ENCODE results near the gene KRTAP5-6. TPM values are rescaled to one million over a fixed set of nuclear protein-coding genes. Genes with fewer than 3 reads are reported as not detected.
A peak's percentile ranks its signal among the peaks of the same experiment; 100 is the strongest.

Gene KRTAP5-6
- polyA plus RNA-seq, 1 of the 3 experiments (the other 2 are of a cell fraction), result not detected

DNA sequence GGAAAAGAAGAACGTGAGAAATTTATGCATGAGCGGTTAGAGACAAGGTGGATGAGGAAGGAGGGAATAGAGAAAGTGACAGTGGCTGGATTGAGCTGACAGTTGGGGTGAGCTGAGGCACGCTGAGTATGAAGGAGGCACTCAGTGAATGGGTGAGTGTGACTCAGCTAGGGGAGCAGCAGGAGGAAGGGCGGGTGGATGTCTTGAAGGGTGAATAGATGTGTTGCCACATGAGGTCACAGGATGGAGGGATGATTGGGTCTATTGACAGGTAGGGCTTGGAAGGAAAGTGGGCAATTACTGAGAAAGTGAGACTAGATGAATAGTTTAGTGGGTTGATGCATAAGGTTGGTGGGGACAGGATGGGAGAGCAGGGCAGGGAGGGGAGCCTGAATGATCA, 45.4 kb downstream of the KRTAP5-6 start:
- TF ChIP-seq CHD2 (IDR thresholded peaks at IDR 0.05; ENCODE audit: low read length, partially characterized antibody) (no peak), EP300 (IDR thresholded peaks at IDR 0.05; ENCODE audit: borderline replicate concordance in 1 of 2, low read depth in 1 of 2, low read length in 1 of 2) (no peak), GATA2 (CRISPR knock-in tag; IDR thresholded peaks at IDR 0.05) (no peak), TAF1 (IDR thresholded peaks at IDR 0.05; ENCODE audit: borderline replicate concordance, low read depth, low read length) (no peak), YY1 (IDR thresholded peaks at IDR 0.05; ENCODE audit: low read depth) (no peak), RCOR1 (IDR thresholded peaks at IDR 0.05; ENCODE audit: low read length) (no peak), ELF1 (IDR thresholded peaks at IDR 0.05) (no peak), FOSL2 (IDR thresholded peaks at IDR 0.05; ENCODE audit: borderline replicate concordance, low read depth) (no peak), RXRA (IDR thresholded peaks at IDR 0.05; ENCODE audit: borderline replicate concordance, low read depth) (no peak), JUND (IDR thresholded peaks at IDR 0.05) (no peak)
- no peak overlapping the region for H2AFZ ChIP-seq (ENCODE audit: low read depth)
- H4K20me1 ChIP-seq (ENCODE audit: insufficient read depth), result no peaks in the 10 kb centered on the region
- CTCF ChIA-PET, result no interaction called here
- no peak overlapping the region for H3K9ac ChIP-seq
- H3F3A ChIP-seq (replicated peaks; ENCODE audit: insufficient read depth), result peaks cover 7% of the 10 kb centered on the region
- H3K4me3 ChIP-seq (ENCODE audit: low read depth in 2 of 2, low read length in 1 of 2), result no peak overlapping the region
- no peaks in the 10 kb centered on the region for H3K79me2 ChIP-seq (ENCODE audit: insufficient read depth)
- POLR2A ChIA-PET, result no interaction called here
- H3K9me3 ChIP-seq, result no peaks in the 10 kb centered on the region
- H3K27ac ChIP-seq (ENCODE audit: low read depth in 2 of 2, low read length in 1 of 2), result no peak overlapping the region
- DNase-seq, result no peak
- H3K27me3 ChIP-seq (ENCODE audit: insufficient read depth), result no peaks in the 10 kb centered on the region
- no peaks in the 10 kb centered on the region for H3K9me2 ChIP-seq
- WGBS (ENCODE audit: low lambda C conversion rate), result 53% methylated on average over 4 of the region's 4 CpGs
- no peaks in the 10 kb centered on the region for H3K36me3 ChIP-seq (replicated peaks in 1 of 2; ENCODE audit: control insufficient read depth in 1 of 2, insufficient read depth in 2 of 2, low read length in 1 of 2)
- peaks cover 0 to 41% of the 10 kb centered on the region in 2 experiments; a peak in 1 of 4 replicates for H3K4me1 ChIP-seq (ENCODE audit: control insufficient read depth in 1 of 2, insufficient read depth in 2 of 2, low read depth in 1 of 2, low read length in 1 of 2)
- H3K4me2 ChIP-seq, result no peak overlapping the region

DNA sequence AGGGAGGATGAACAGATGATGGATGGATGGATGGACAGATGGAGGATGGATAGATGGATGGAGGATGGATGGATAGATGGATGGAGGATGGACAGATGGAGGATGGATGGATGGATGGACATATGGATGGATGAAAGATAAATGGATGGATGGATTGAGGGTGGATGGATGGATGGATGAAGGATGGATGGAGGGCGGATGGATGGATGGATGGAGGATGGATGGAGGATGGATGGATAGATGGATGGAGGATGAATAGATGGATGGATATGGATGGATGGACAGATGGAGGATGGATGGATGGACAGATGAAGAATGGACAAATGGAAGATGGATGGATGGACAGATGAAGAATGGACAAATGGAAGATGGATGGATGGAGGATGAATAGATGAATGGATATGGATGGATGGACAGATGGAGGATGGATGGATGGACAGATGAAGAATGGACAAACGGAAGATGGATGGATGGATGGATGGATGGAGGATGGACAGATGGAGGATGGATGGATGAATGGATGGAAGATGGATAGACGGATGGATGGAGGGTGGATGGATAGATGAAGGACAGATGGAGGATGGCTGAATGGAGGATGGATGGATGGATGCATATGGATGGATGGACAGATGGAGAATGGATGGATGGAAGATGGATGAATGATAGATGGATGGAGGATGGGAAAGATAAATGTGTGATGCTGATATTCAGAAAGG, 46.0 kb downstream of the KRTAP5-6 start:
- no peaks in the 10 kb centered on the region for H3K9me2 ChIP-seq
- no peak overlapping the region for H3K4me3 ChIP-seq (ENCODE audit: low read depth in 2 of 2, low read length in 1 of 2)
- TF ChIP-seq EZH2phosphoT487 (IDR thresholded peaks at IDR 0.05; ENCODE audit: borderline replicate concordance, low read depth), result no peak
- no peak overlapping the region for H2AFZ ChIP-seq (ENCODE audit: low read depth)
- no peaks in the 10 kb centered on the region for H3K79me2 ChIP-seq (ENCODE audit: insufficient read depth)
- no peaks in the 10 kb centered on the region for H3K9me3 ChIP-seq
- H3K4me1 ChIP-seq (ENCODE audit: control insufficient read depth in 1 of 2, insufficient read depth in 2 of 2, low read depth in 1 of 2, low read length in 1 of 2), result peaks cover 0 to 48% of the 10 kb centered on the region in 2 experiments; a peak in 1 of 4 replicates
- no peak for DNase-seq
- ChIA-PET POLR2A (no interaction called here), CTCF (interaction anchor here (1.9 to 2.6 kb wide), 2 partner anchors 49 to 89 kb away, joined by 25 to 26 read pairs; no protein-coding TSS in a partner anchor)
- no peaks in the 10 kb centered on the region for H3K36me3 ChIP-seq (replicated peaks in 1 of 2; ENCODE audit: control insufficient read depth in 1 of 2, insufficient read depth in 2 of 2, low read length in 1 of 2)
- no peaks in the 10 kb centered on the region for H4K20me1 ChIP-seq (ENCODE audit: insufficient read depth)
- no peaks in the 10 kb centered on the region for H3K27me3 ChIP-seq (ENCODE audit: insufficient read depth)
- H3F3A ChIP-seq (replicated peaks; ENCODE audit: insufficient read depth), result peaks cover 7% of the 10 kb centered on the region
- 53% methylated on average over 3 of the region's 3 CpGs for WGBS (ENCODE audit: low lambda C conversion rate)
- no peak overlapping the region for H3K9ac ChIP-seq
- H3K27ac ChIP-seq (ENCODE audit: low read depth in 2 of 2, low read length in 1 of 2), result peak overlapping the region in 1 of 2 experiments; percentile 92; a peak in 1 of 4 replicates
- no peak overlapping the region for H3K4me2 ChIP-seq

GRCh38 chr11:1743585-1744136, 46.7 kb downstream of the KRTAP5-6 start:
- Histone ChIP-seq H3K36me3 (replicated peaks in 1 of 2; ENCODE audit: control insufficient read depth in 1 of 2, insufficient read depth in 2 of 2, low read length in 1 of 2) (no peaks in the 10 kb centered on the region), H3K27me3 (ENCODE audit: insufficient read depth) (no peaks in the 10 kb centered on the region), H3F3A (replicated peaks; ENCODE audit: insufficient read depth) (peaks cover 7% of the 10 kb centered on the region), H3K4me1 (ENCODE audit: control insufficient read depth in 1 of 2, insufficient read depth in 2 of 2, low read depth in 1 of 2, low read length in 1 of 2) (peaks cover 0 to 50% of the 10 kb centered on the region in 2 experiments; a peak in 1 of 4 replicates), H3K9me2 (no peaks in the 10 kb centered on the region), H3K27ac (ENCODE audit: low read depth in 2 of 2, low read length in 1 of 2) (peak overlapping the region in 1 of 2 experiments; percentile 92; a peak in 2 of 4 replicates), H2AFZ (ENCODE audit: low read depth) (no peak overlapping the region), H3K9ac (no peak overlapping the region), H3K4me2 (no peak overlapping the region), H3K9me3 (no peaks in the 10 kb centered on the region), H3K4me3 (ENCODE audit: low read depth in 2 of 2, low read length in 1 of 2) (no peak overlapping the region), H3K79me2 (ENCODE audit: insufficient read depth) (no peaks in the 10 kb centered on the region), H4K20me1 (ENCODE audit: insufficient read depth) (no peaks in the 10 kb centered on the region)
- 64% methylated on average over 10 of the region's 10 CpGs for WGBS (ENCODE audit: low lambda C conversion rate)
- no peak for DNase-seq
- POLR2A ChIA-PET, result interaction anchor here (1.1 kb wide), 1 partner anchor 50 kb away, joined by 4 read pairs; no protein-coding TSS in a partner anchor
- TF ChIP-seq IRF3 (IDR thresholded peaks at IDR 0.05; ENCODE audit: low read depth, low read length), result no peak
- no peak for TF ChIP-seq TCF12 (IDR thresholded peaks at IDR 0.05)
- TF ChIP-seq JUND (IDR thresholded peaks at IDR 0.05), result no peak
- no peak for TF ChIP-seq FOXJ3 (CRISPR knock-in tag; IDR thresholded peaks at IDR 0.05)
- TF ChIP-seq CHD2 (IDR thresholded peaks at IDR 0.05; ENCODE audit: low read length, partially characterized antibody), result no peak
- no peak for TF ChIP-seq FOXM1 (IDR thresholded peaks at IDR 0.05; ENCODE audit: low read depth)
- TF ChIP-seq POLR2AphosphoS5 (IDR thresholded peaks at IDR 0.05; ENCODE audit: low read depth, low read length), result no peak
- no peak for TF ChIP-seq YY1 (IDR thresholded peaks at IDR 0.05; ENCODE audit: low read depth)
- TF ChIP-seq EZH2phosphoT487 (IDR thresholded peaks at IDR 0.05; ENCODE audit: borderline replicate concordance, low read depth), result no peak
- CTCF ChIA-PET, result interaction anchor here (0.8 to 2.6 kb wide), 6 partner anchors 26 to 408 kb away, joined by 3 to 26 read pairs (median 9); no protein-coding TSS in a partner anchor
